Stomach (tissue), 9 donors: ENCODE measurements around the gene DEDD2. TPM values are rescaled to one million over a fixed set of nuclear protein-coding genes. Genes with fewer than 3 reads are reported as not detected.
A peak's percentile ranks its signal among the peaks of the same experiment; 100 is the strongest.

Source experiments
- DNase-seq, 2 donors: peaks; one replicate each; pipeline versions ENCODE4 v3.0.0 to v3.0.0-alpha.2; 2013 to 2019
- H3K27ac ChIP-seq, 5 donors: fragments of 200-600 bp in 4 of 5; sonication (generic) in 4 of 5; one replicate each; pipeline ENCODE4 v1.5.1; 2013 to 2019; ENCODE audit warnings: mild to moderate bottlenecking in 1 of 5, moderate library complexity in 1 of 5
- H3K27me3 ChIP-seq, 3 donors: fragments of 200-600 bp; sonication (generic); one replicate each; pipeline ENCODE4 v1.5.1; 2017 to 2019; ENCODE audit warnings: mixed run types in 1 of 3
- H3K36me3 ChIP-seq, 4 donors: fragments of 200-600 bp; sonication (generic); 1 replicate in 3 of 4; 2 replicates in 1 of 4; pipeline ENCODE4 v1.5.1; 2016 to 2019
- H3K4me1 ChIP-seq, 4 donors: fragments of 200-600 bp; sonication (generic); one replicate each; pipeline ENCODE4 v1.5.1; 2016 to 2019
- H3K4me3 ChIP-seq, 4 donors: fragments of 200-600 bp; sonication (generic) in 3 of 4; one replicate each; pipeline ENCODE4 v1.5.1; 2016 to 2019; ENCODE audit warnings: mild to moderate bottlenecking in 1 of 4
- H3K9me3 ChIP-seq, 4 donors: fragments of 200-600 bp; sonication (generic); one replicate each; pipeline ENCODE4 v1.5.1; 2016 to 2019
- EP300 ChIP-seq: sonication (generic); formaldehyde crosslinking; IDR thresholded peaks from one replicate; pipeline ENCODE4 v1.6.1; 2017; ENCODE audit warnings: antibody characterized with exemption
- POLR2A ChIP-seq, 4 donors: fragments of 450-650 bp; IDR thresholded peaks; one replicate each; pipeline ENCODE4 v1.6.1; 2016; ENCODE audit warnings: antibody characterized with exemption in 4 of 4, control low read depth in 2 of 4, mild to moderate bottlenecking in 1 of 4, moderate library complexity in 1 of 4
- POLR2AphosphoS5 ChIP-seq, 3 donors: sonication (generic); formaldehyde crosslinking; IDR thresholded peaks; one replicate each; pipeline ENCODE4 v1.6.1; 2016; ENCODE audit warnings: antibody characterized with exemption in 3 of 3
- WGBS, 5 donors: extraction: QIAGEN DNeasy Blood & Tissue Kit in 3 of 5; methylation state at CpG; one replicate each; pipeline versions ENCODE4 v1.1.5 to v1.1.7; 2013 to 2018; 5-methylcytosine and 5-hydroxymethylcytosine counted together
- intact Hi-C: fragments of 100-400 bp; cut with DNase I; formaldehyde crosslinking; loops from one replicate; pipeline ENCODE4 v1.15.1; 2023; ENCODE audit warnings: low total_unique reads
- polyA plus RNA-seq, 3 donors: library from polyadenylated mRNA; stranded (reverse); fragments of 200-250 nt; gene quantifications; one replicate each; pipeline ENCODE4 v1.2.3, GENCODE V29; 2013
- total RNA-seq, 5 donors: library from RNA; depleted of rRNA; stranded (reverse); fragments of >200 nt; gene quantifications; one replicate each; pipeline versions ENCODE4 v1.1.0 to v1.2.3, GENCODE V29; 2014 to 2016
- TF ChIP-seq, protein P1 (sequence below), 7 experiments: fragments of 450-650 bp in 4 of 7; fragments of 200-600 bp in 3 of 7; sonication (generic) in 3 of 7; IDR thresholded peaks; one replicate each; pipeline ENCODE4 v1.5.1; 2016 to 2019; ENCODE audit warnings: antibody characterized with exemption in 7 of 7, control low read depth in 2 of 7, mild to moderate bottlenecking in 1 of 7
- donor health status: healthy with polysubstance abuse.
- donor health status: Bipolar disorder and iron deficiency.
- donor health status: healthy.

Gene DEDD2
- total and polyA plus RNA-seq, 8 donors, result 16.7 to 195 (median 29.0) TPM

- intact Hi-C loops, result no loop called here
- Histone ChIP-seq H3K27ac (no peak overlapping the region), H3K36me3 (no peaks in the 10 kb centered on the region), H3K4me3 (no peak overlapping the region), H3K4me1 (no peaks in the 10 kb centered on the region), H3K9me3 (no peaks in the 10 kb centered on the region), H3K27me3 (peaks cover 6 to 95% (median 45%) of the 10 kb centered on the region in 3 donors)
- WGBS, 5 donors, result 1 to 18% (median 8%) methylated on average over 8 to 17 of the region's 17 CpGs
- no peak for TF ChIP-seq POLR2AphosphoS5 (IDR thresholded peaks at IDR 0.05)
- DNase-seq, result peak in 1 of 2 donors; percentile 39
Measured at GRCh38 chr19:42150364-42150763, 67.1 kb downstream of the DEDD2 start.

- Histone ChIP-seq H3K4me3 (no peak overlapping the region), H3K9me3 (no peaks in the 10 kb centered on the region), H3K4me1 (no peaks in the 10 kb centered on the region), H3K36me3 (no peaks in the 10 kb centered on the region), H3K27ac (no peak overlapping the region), H3K27me3 (peaks cover 6 to 92% (median 45%) of the 10 kb centered on the region in 3 donors)
- intact Hi-C loops, result no loop called here
- no peak for TF ChIP-seq POLR2A (IDR thresholded peaks at IDR 0.05)
- no peak for TF ChIP-seq POLR2AphosphoS5 (IDR thresholded peaks at IDR 0.05)
- TF ChIP-seq, protein P1, sequence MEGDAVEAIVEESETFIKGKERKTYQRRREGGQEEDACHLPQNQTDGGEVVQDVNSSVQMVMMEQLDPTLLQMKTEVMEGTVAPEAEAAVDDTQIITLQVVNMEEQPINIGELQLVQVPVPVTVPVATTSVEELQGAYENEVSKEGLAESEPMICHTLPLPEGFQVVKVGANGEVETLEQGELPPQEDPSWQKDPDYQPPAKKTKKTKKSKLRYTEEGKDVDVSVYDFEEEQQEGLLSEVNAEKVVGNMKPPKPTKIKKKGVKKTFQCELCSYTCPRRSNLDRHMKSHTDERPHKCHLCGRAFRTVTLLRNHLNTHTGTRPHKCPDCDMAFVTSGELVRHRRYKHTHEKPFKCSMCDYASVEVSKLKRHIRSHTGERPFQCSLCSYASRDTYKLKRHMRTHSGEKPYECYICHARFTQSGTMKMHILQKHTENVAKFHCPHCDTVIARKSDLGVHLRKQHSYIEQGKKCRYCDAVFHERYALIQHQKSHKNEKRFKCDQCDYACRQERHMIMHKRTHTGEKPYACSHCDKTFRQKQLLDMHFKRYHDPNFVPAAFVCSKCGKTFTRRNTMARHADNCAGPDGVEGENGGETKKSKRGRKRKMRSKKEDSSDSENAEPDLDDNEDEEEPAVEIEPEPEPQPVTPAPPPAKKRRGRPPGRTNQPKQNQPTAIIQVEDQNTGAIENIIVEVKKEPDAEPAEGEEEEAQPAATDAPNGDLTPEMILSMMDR (IDR thresholded peaks at IDR 0.05), result no peak
- no peak for TF ChIP-seq EP300
- 32 to 43% (median 36%) methylated on average over 5 of the region's 5 CpGs for WGBS, 5 donors
- DNase-seq, result no peak
Measured at GRCh38 chr19:42149447-42150202, 67.9 kb downstream of the DEDD2 start.

Other genes starting within 250 kb of the DEDD2 start
- gene ATP1A3, start 223.4 kb downstream of the DEDD2 start, total RNA-seq, result under 1 TPM in 1 of 5 donors, not detected in 4; 0.29 TPM
- under 1 TPM in 2 of 3 donors, not detected in 1; 0.12 to 0.45 TPM for gene ATP1A3, start 223.4 kb downstream of the DEDD2 start, polyA plus RNA-seq
- 10 to 100 TPM in 2 of 5 donors, 1 to 10 TPM in 3; 2.2 to 74.1 (median 8.3) TPM for gene GRIK5, start 147.5 kb downstream of the DEDD2 start, total RNA-seq
- gene GRIK5, start 147.5 kb downstream of the DEDD2 start, polyA plus RNA-seq, result 1 to 10 TPM in 2 of 3 donors, under 1 TPM in 1; 0.92 to 3.1 (median 1.1) TPM
- 10 to 100 TPM in 2 of 5 donors, 1 to 10 TPM in 3; 4.6 to 17.0 (median 8.8) TPM for gene ZNF574, start 141.5 kb downstream of the DEDD2 start, total RNA-seq
- 1 to 10 TPM; 5.5 to 5.7 (median 5.5) TPM for gene ZNF574, start 141.5 kb downstream of the DEDD2 start, polyA plus RNA-seq
- gene POU2F2, start 85.2 kb downstream of the DEDD2 start, total RNA-seq, result 10 to 100 TPM in 2 of 5 donors, 1 to 10 TPM in 1, under 1 TPM in 2; 0.89 to 23.3 (median 3.9) TPM
- 1 to 10 TPM in 2 of 3 donors, under 1 TPM in 1; 0.68 to 2.7 (median 1.8) TPM for gene POU2F2, start 85.2 kb downstream of the DEDD2 start, polyA plus RNA-seq
- gene ZNF526, start 2.6 kb upstream of the DEDD2 start, total RNA-seq, result 10 to 100 TPM in 2 of 5 donors, 1 to 10 TPM in 3; 4.7 to 12.0 (median 6.8) TPM
- gene ZNF526, start 2.6 kb upstream of the DEDD2 start, polyA plus RNA-seq, result 1 to 10 TPM; 2.4 to 3.7 (median 3.2) TPM
- 10 to 100 TPM in 4 of 5 donors, 1 to 10 TPM in 1; 5.8 to 77.2 (median 22.6) TPM for gene GSK3A, start 24.9 kb upstream of the DEDD2 start, total RNA-seq
- 10 to 100 TPM; 25.5 to 40.8 (median 35.0) TPM for gene GSK3A, start 24.9 kb upstream of the DEDD2 start, polyA plus RNA-seq
- gene ERF, start 37.5 kb upstream of the DEDD2 start, total RNA-seq, result 100 to 1,000 TPM in 1 of 5 donors, 10 to 100 TPM in 4; 11.6 to 118 (median 40.6) TPM
- 10 to 100 TPM; 12.9 to 36.5 (median 16.3) TPM for gene ERF, start 37.5 kb upstream of the DEDD2 start, polyA plus RNA-seq
- 10 to 100 TPM; 19.8 to 60.3 (median 39.1) TPM for gene CIC, start 51.6 kb upstream of the DEDD2 start, total RNA-seq
- gene CIC, start 51.6 kb upstream of the DEDD2 start, polyA plus RNA-seq, result 10 to 100 TPM; 15.4 to 31.8 (median 21.5) TPM
- not detected for gene PRR19, start 84.5 kb upstream of the DEDD2 start, total RNA-seq
- under 1 TPM in 2 of 3 donors, not detected in 1; 0.68 to 0.98 TPM for gene PRR19, start 84.5 kb upstream of the DEDD2 start, polyA plus RNA-seq
- gene PAFAH1B3, start 84.9 kb upstream of the DEDD2 start, total RNA-seq, result 10 to 100 TPM in 3 of 5 donors, 1 to 10 TPM in 1, not detected in 1; 7.5 to 58.1 (median 17.9) TPM
- gene PAFAH1B3, start 84.9 kb upstream of the DEDD2 start, polyA plus RNA-seq, result 10 to 100 TPM; 33.4 to 37.1 (median 34.3) TPM
- 10 to 100 TPM in 1 of 5 donors, under 1 TPM in 1, not detected in 3; 0.37 to 44.3 TPM for gene TMEM145, start 95.6 kb upstream of the DEDD2 start, total RNA-seq
- 1 to 10 TPM in 1 of 3 donors, under 1 TPM in 2; 0.50 to 1.1 (median 0.61) TPM for gene TMEM145, start 95.6 kb upstream of the DEDD2 start, polyA plus RNA-seq
- gene MEGF8, start 108.0 kb upstream of the DEDD2 start, total RNA-seq, result 10 to 100 TPM; 12.3 to 46.3 (median 21.0) TPM
- 1 to 10 TPM; 2.6 to 5.2 (median 3.6) TPM for gene MEGF8, start 108.0 kb upstream of the DEDD2 start, polyA plus RNA-seq
- gene CNFN, start 172.6 kb upstream of the DEDD2 start, total RNA-seq, result 1 to 10 TPM in 1 of 5 donors, not detected in 4; 7.8 TPM
- gene CNFN, start 172.6 kb upstream of the DEDD2 start, polyA plus RNA-seq, result 100 to 1,000 TPM in 1 of 3 donors, 1 to 10 TPM in 2; 2.0 to 395 (median 2.4) TPM
- 100 to 1,000 TPM in 1 of 5 donors, 10 to 100 TPM in 2, 1 to 10 TPM in 2; 3.1 to 139 (median 13.6) TPM for gene LIPE, start 209.7 kb upstream of the DEDD2 start, total RNA-seq
- gene LIPE, start 209.7 kb upstream of the DEDD2 start, polyA plus RNA-seq, result 10 to 100 TPM in 1 of 3 donors, 1 to 10 TPM in 2; 7.3 to 15.7 (median 7.5) TPM
- 100 to 1,000 TPM in 1 of 5 donors, 10 to 100 TPM in 2, 1 to 10 TPM in 1, not detected in 1; 7.6 to 208 (median 35.9) TPM for gene CXCL17, start 225.3 kb upstream of the DEDD2 start, total RNA-seq
- 100 to 1,000 TPM; 107 to 518 (median 441) TPM for gene CXCL17, start 225.3 kb upstream of the DEDD2 start, polyA plus RNA-seq